GM08714 (cell line): ENCODE measurements around the gene FOXQ1.

ENCODE experiments used
- H3K4me3 ChIP-seq: fragments of 200-500 bp; sonication (Bioruptor generic); 2 replicates; pipeline ENCODE4 v1.5.1; 2014; ENCODE audit warnings: mild to moderate bottlenecking, low read length, inconsistent platforms
- ZNF274 ChIP-seq: IDR thresholded peaks from 2 replicates; pipeline ENCODE4 v1.6.1; 2012; ENCODE audit warnings: mild to moderate bottlenecking, low read depth, low read length

The FOXQ1 gene

GRCh38 chr6:1322156-1322555 is 10.3 kb downstream of the FOXQ1 start:
- TF ChIP-seq ZNF274, result no peak
- no peak overlapping the region for H3K4me3 ChIP-seq

- H3K4me3 ChIP-seq, result no peak overlapping the region
- no peak for TF ChIP-seq ZNF274
These were observed 10.9 kb downstream of the FOXQ1 start for GRCh38 chr6:1322696-1323219.

- H3K4me3 ChIP-seq, result no peak overlapping the region
- TF ChIP-seq ZNF274, result no peak
These were observed 13.0 kb downstream of the FOXQ1 start for GRCh38 chr6:1324936-1325335.

- no peak overlapping the region for H3K4me3 ChIP-seq
- TF ChIP-seq ZNF274, result no peak
These were observed 13.8 kb downstream of the FOXQ1 start for GRCh38 chr6:1325461-1326309.

GRCh38 chr6:1326535-1327121 is 14.7 kb downstream of the FOXQ1 start:
- H3K4me3 ChIP-seq, result no peak overlapping the region
- no peak for TF ChIP-seq ZNF274

GRCh38 chr6:1327630-1328029 is 15.7 kb downstream of the FOXQ1 start:
- no peak for TF ChIP-seq ZNF274
- no peak overlapping the region for H3K4me3 ChIP-seq

- TF ChIP-seq ZNF274, result no peak
- no peak overlapping the region for H3K4me3 ChIP-seq
These were observed 16.4 kb downstream of the FOXQ1 start for GRCh38 chr6:1328129-1328800.

- no peak overlapping the region for H3K4me3 ChIP-seq
- TF ChIP-seq ZNF274, result no peak
These were observed 17.8 kb downstream of the FOXQ1 start for GRCh38 chr6:1329708-1330107.

- no peak overlapping the region for H3K4me3 ChIP-seq
- TF ChIP-seq ZNF274, result no peak
These were observed 22.8 kb downstream of the FOXQ1 start for GRCh38 chr6:1334684-1335083.

GRCh38 chr6:1335367-1336037 is 23.6 kb downstream of the FOXQ1 start:
- no peak for TF ChIP-seq ZNF274
- no peak overlapping the region for H3K4me3 ChIP-seq

- no peak for TF ChIP-seq ZNF274
- H3K4me3 ChIP-seq, result no peak overlapping the region
These were observed 24.4 kb downstream of the FOXQ1 start for GRCh38 chr6:1336246-1336843.

- TF ChIP-seq ZNF274, result no peak
These were observed 25.9 kb downstream of the FOXQ1 start for GRCh38 chr6:1337791-1338190.

GRCh38 chr6:1346101-1346500 is 34.2 kb downstream of the FOXQ1 start:
- TF ChIP-seq ZNF274, result no peak
- no peak overlapping the region for H3K4me3 ChIP-seq

More at GRCh38 chr6:1337791-1338190, 25.9 kb downstream of the FOXQ1 start:
- no peak overlapping the region for H3K4me3 ChIP-seq
